ENCODE measurements around the gene TUFT1.

DNA sequence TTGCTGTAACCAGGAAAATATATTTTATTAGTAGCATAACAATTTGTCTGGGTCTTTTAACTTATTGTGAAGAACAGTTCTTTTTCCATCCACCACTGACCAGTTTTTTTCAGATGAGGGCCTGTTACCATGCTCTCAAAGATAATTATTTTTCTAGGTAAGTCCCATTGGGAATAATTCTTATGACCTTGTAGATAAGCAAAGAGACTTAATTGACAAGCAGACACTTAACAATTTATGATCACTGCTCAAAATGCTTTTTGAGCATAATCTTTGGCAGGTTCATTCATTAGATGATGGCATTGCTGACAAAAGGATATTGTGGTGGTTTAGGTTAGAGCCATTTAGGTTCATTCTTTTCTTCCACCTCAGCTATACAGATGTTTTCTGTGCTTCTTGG is 78.4 kb downstream of the TUFT1 start:
- no peak for TF ChIP-seq POLR2A (IDR thresholded peaks at IDR 0.05)
- TF ChIP-seq, protein P1, sequence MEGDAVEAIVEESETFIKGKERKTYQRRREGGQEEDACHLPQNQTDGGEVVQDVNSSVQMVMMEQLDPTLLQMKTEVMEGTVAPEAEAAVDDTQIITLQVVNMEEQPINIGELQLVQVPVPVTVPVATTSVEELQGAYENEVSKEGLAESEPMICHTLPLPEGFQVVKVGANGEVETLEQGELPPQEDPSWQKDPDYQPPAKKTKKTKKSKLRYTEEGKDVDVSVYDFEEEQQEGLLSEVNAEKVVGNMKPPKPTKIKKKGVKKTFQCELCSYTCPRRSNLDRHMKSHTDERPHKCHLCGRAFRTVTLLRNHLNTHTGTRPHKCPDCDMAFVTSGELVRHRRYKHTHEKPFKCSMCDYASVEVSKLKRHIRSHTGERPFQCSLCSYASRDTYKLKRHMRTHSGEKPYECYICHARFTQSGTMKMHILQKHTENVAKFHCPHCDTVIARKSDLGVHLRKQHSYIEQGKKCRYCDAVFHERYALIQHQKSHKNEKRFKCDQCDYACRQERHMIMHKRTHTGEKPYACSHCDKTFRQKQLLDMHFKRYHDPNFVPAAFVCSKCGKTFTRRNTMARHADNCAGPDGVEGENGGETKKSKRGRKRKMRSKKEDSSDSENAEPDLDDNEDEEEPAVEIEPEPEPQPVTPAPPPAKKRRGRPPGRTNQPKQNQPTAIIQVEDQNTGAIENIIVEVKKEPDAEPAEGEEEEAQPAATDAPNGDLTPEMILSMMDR (IDR thresholded peaks at IDR 0.05), result no peak
